Measurements from ENCODE around the gene ABHD6.

GRCh38 chr3:58190291-58190690 is 47.3 kb upstream of the ABHD6 start:
- no peak for TF ChIP-seq CTCF (IDR thresholded peaks at IDR 0.05)
- no peak for TF ChIP-seq POLR2AphosphoS5 (IDR thresholded peaks at IDR 0.05)
- TF ChIP-seq POLR2A (IDR thresholded peaks at IDR 0.05) = no peak

Measured in prostate gland (tissue), 2 donors.